Activated CD8-positive, alpha-beta memory T cell treated with anti-CD3 and anti-CD28 coated beads, Interleukin-2, amount 50 U/mL, for 1 hour (primary cell): ENCODE measurements around the gene PTPRA.

ENCODE experiments used
- DNase-seq: peaks from one replicate; pipeline ENCODE4 v3.0.0-alpha.2; 2020; ENCODE audit errors: extremely low read depth

Gene PTPRA

DNA sequence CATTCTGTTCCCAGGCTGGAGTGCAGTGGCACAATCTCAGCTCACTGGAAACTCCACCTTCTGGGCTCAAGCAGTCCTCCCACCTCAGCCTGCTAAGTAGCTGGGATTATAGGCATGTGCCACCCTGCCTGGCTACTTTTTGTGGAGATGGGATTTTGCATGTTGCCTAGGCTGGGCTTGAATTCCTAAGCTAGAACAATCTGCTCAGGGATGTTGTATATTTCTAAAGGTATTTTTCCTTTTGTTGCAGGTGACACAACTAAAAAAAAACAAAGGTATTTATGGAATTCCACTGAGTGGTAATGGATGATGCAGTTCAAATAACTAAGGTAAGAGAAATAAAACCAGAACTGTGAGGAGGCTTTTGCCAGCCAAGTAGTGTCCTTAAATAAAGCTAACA is 49.7 kb downstream of the PTPRA start:
- no peak for DNase-seq

GRCh38 chr20:2930538-2930937 is 57.3 kb downstream of the PTPRA start:
- no peak for DNase-seq

GRCh38 chr20:2932498-2932897 is 59.2 kb downstream of the PTPRA start:
- DNase-seq = no peak

DNA sequence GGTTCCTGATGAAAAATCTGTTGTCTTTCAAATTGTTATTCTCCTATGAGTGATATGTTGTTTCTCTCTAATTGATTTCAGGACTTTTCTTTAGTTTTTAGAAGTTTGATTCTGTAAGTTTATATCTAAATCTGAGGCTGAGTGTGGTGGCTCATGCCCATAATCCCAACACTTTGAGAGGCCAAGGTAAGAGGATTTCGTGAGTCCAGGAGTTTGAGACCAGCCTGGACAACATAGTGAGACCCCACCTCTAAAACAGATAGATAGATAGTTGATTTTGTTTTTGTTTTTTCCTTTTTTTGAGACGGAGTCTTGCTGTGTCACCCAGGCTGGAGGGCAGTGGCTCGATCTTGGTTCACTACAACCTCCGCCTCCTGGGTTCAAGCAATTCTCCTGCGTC is 64.6 kb downstream of the PTPRA start:
- no peak for DNase-seq

DNA sequence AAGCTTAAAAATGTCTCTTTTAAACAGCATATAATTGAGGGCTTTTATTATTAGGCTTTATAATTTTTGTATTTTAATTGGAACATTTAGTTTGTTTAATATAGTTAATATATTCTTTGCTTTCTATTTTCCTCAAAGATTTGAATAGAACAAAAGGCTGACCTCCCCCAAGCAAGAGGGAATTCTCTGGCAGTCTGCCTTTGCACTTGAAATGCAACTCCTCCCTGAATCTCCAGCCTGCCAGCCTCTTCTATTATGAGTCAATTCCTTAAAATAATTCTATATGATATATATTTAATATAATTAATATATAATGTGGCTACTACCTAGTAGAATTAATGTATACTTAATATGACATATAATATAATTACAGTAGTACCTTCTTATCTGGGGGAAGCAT is 69.2 kb downstream of the PTPRA start:
- no peak for DNase-seq

- DNase-seq = no peak
Observed at GRCh38 chr20:2946988-2947961, 74.0 kb downstream of the PTPRA start.

DNA sequence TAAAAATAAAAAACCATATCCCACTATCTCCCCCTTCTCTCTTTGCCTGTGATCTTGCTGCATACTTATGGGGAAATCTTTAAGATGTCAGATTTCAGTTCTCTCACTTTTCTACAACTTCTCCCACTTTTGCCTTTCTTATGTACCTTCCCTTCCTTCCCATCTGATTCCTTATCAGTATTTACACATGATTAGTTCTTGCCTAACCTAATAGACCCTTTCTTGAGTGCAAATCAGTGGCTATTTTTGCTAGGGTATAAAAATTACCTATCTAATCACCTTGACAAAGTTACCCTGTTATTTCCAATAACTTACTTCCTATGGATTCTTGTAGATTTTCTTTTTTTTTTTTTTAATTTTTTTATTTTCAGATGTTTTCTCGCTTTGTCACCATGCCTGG is 75.7 kb downstream of the PTPRA start:
- no peak for DNase-seq

DNA sequence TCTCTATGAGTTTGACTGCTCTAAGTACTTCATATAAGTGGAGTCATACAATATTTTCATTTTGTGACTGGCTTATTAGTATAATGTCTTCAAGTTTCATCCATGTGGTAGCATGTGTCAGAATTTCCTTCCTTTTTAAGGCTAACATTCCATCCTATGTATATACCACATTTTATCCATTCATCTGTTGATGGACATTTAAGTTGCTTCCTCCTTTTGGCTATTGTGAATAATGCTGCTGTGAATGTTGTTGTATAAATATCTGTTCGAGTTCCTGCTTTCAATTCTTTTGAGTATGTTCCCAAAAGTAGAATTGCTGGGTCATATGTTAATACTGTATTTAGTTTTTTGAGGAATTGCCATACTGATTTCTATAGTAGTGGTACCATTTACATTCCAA is 79.5 kb downstream of the PTPRA start:
- DNase-seq = no peak

DNA sequence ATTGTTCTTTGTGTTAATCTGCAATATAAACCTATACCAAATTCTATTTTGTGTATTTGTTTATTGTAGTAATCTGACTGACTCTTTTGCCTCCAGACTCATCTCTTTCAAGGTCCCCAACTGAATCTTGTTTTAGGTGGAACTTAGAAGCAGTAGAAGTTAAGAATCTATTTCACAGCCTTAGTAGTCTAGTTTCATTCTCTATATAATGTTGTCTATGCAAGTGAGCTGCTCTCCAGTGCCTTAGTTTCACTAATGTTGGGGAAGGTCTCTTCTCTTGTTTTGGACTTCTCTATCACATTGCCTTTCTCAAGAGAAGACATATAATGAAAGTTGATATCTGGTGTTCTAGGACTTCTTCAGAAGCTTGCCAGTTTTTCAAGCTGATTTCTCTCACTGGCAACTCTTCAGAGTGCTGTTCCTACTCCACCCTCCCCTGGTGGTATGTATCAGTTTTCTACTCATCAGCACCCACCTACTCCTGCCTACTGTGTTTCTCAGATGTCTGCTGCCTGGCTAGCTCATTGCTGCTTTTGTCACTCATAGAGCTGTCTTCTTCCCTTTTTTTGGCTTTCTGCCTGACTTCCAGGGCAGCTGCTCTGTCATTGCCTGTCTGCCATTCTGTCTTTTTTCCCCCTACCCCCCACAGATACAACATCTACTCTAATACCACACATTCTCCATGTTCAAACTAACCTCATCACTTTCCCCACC is 82.1 kb downstream of the PTPRA start:
- DNase-seq = no peak

GRCh38 chr20:2956480-2956879 is 83.2 kb downstream of the PTPRA start:
- no peak for DNase-seq

DNA sequence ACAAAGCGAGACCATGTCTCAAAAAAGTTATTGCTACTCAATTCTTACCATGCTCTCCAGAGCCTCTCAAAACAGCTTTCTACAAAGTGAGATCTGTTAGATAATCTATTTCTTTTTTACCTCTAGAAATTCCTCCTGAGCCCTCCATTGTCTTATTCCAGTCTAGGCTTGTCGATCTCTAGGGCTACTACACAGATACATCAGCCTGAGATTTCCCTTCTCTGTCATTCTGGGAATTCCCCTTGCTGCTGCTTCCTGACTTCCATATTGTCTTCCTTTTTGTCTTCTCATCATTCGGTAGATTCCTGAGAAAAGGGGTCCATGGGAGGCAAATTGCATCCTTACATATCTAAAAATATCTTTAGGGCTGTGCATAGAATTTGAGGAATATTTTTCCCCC is 94.6 kb downstream of the PTPRA start:
- no peak for DNase-seq

DNA sequence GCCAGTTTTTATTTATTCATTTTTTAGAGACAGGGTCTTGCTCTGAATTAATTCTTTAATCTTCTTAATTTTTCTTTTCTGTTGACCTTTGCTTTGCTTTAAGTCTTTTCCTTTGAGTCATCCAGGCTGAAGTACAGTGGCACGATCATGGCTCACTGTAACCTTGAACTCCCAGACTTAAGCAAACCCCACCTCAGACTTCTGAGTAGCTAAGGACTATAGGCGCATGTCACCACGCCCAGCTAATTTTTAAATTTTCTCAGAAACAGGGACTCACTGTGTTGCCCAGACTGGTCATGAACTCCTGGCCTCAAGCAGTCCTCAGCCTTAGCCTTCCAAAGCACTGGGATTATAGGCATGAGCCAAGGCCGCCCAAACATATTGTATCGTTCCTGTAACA is 98.8 kb downstream of the PTPRA start:
- no peak for DNase-seq

- DNase-seq = no peak
Observed at GRCh38 chr20:2973574-2973973, 100.3 kb downstream of the PTPRA start.

- DNase-seq = no peak
Observed at GRCh38 chr20:2978519-2978918, 105.2 kb downstream of the PTPRA start.

GRCh38 chr20:2981646-2982045 is 108.4 kb downstream of the PTPRA start:
- DNase-seq = no peak

- no peak for DNase-seq
Observed at GRCh38 chr20:2983508-2983907, 110.2 kb downstream of the PTPRA start.

- no peak for DNase-seq
Observed at GRCh38 chr20:2984028-2984501, 110.8 kb downstream of the PTPRA start.

DNA sequence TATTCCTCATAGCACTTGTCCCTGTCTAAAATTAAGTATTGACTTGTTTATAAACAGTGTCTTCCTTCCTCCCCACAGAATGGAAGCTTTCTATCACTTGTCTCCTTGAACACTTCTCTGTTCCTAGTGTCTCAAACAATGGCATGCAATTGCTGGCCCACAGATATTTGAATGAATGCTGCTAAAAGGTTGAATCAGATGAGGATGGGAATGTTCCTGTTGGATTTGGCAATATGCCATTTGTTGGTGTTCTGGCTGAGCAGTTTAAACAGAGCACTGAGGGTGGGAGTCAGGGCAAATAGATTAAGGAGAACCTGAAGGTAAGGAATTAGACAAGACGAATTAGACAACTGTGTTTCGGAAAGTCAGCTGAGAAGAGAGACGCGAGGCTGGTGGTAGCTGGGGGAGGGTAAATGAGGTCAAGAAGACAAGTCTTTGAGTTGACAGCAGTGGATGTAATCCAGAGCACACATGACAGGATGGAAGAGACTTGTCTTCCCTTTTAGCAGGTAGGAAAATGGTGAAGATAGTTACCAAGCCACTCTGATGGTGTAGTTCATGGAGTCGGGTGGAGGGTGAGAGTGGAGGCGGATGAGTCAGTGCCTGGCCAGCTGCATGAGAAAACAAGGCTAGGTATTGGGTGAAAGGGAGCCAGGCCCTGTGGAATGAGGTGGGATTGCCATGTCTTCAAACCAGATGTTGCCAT is 111.8 kb downstream of the PTPRA start:
- DNase-seq = no peak

DNA sequence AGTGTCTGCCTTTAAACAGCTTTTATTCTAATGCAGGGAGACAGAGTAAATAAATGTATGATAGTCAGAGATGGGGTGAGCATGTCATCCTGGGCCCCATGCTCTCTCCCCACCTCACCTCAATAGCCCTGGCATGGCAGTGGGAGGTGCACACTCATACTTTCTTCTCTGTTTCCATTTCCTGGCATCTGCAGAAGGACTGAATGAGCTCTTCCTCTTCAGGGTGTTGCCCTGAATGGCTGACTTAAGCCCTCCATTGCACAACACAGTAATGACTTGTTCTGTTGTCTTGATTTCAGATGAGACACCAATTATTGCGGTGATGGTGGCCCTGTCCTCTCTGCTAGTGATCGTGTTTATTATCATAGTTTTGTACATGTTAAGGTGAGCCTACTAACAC is 113.2 kb downstream of the PTPRA start:
- DNase-seq = no peak

DNA sequence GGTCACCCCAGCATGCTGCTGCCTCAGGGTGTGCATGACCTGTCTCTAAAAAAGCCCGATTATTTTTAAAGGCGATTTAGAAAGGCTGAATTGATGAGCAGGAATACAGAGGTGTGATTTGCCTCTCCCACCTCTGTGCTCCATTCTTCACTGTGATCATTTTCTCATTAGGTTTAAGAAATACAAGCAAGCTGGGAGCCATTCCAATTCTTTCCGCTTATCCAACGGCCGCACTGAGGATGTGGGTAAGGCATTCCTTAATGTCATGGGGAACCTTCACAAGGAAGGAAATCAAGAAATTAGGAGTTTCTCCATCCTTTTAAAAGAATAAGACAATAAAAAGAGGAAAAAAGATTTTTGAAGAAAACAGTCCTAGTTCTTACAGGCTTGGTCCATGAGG is 114.6 kb downstream of the PTPRA start:
- DNase-seq = no peak

- DNase-seq = no peak
Observed at GRCh38 chr20:2991532-2991931, 118.3 kb downstream of the PTPRA start.

GRCh38 chr20:2993250-2993649 is 120.0 kb downstream of the PTPRA start:
- DNase-seq = no peak
